ENCODE results near the gene MPP1.
A peak's percentile ranks its signal among the peaks of the same experiment; 100 is the strongest.

The MPP1 gene

GRCh38 chrX:154775419-154776349, 29.6 kb downstream of the MPP1 start:
- peak; percentile 36 for DNase-seq (ENCODE audit: low read depth)

DNA sequence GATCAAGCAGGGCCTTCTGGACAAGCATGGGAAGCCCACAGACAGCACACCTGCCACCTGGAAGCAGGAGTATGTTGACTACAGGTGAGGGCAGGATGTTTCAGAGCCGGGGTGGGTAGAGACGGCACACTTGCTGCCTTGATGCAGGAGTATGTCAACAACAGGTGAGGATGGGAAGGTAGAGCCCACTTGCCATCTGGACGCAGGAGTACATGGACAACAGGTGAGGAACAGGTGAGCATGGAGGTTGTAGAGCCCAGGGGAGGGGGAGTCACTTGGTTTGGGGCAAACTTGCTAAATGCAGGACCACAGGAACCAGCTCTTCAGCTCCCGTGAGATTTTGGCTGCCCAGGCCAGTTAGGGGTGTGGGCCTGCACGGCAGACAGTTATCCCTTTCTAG, 30.7 kb downstream of the MPP1 start:
- DNase-seq (ENCODE audit: low read depth): no peak

- DNase-seq (ENCODE audit: low read depth): peak; percentile 93
These were observed 42.6 kb downstream of the MPP1 start, which contains the start of gene DKC1 for GRCh38 chrX:154762537-154763296. Gene DKC1 (plus strand): TSS chrX:154762864. CDS start chrX:154762966, 102 bp downstream.

- no peak for DNase-seq (ENCODE audit: low read depth)
These were observed 43.2 kb downstream of the MPP1 start for GRCh38 chrX:154761977-154762536.

DNA sequence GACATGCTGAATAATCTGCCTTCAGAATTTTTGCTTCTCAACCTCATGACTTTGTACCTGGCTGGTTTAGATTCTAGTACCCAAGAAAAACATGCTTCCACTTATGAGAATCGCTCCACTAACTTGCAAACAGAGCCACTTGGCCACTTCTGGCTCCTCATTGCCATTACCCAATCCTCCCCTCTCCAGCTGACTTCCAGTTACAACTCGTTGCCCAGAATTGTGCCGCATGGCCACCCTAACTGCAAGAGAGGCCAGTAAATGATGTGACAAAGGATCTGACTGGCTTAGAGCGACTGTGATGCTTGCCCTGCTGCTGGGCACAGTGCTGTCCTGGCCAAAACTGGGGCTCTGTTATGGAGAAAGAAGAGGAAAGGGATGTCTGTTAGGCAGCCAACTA, 46.6 kb downstream of the MPP1 start:
- DNase-seq (ENCODE audit: low read depth): no peak

- no peak for DNase-seq (ENCODE audit: low read depth)
These were observed 53.5 kb downstream of the MPP1 start for GRCh38 chrX:154751669-154752271.

DNA sequence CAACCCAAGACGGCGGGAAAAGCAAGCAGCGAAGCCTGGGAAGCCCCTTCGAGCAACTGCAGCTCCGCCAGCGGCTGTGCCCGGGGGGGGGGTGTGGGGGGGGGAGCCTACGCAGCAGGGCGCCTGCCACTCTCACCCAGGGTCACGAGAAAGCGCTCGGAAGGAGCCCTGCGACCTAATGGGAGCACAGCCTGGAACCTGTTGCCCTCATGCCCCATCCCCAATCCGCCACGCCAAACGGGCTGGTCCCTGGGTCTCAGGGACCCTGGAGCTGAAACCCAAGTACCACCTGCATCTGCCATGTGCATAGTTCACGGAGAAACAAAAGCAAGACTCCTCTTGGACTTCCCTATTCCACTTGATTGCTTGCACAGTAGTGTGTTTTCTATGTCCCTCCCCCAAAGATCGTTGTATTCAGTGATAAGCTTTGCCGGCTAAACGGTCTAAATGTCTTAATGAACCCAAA, 54.0 kb downstream of the MPP1 start:
- no peak for DNase-seq (ENCODE audit: low read depth)

DNA sequence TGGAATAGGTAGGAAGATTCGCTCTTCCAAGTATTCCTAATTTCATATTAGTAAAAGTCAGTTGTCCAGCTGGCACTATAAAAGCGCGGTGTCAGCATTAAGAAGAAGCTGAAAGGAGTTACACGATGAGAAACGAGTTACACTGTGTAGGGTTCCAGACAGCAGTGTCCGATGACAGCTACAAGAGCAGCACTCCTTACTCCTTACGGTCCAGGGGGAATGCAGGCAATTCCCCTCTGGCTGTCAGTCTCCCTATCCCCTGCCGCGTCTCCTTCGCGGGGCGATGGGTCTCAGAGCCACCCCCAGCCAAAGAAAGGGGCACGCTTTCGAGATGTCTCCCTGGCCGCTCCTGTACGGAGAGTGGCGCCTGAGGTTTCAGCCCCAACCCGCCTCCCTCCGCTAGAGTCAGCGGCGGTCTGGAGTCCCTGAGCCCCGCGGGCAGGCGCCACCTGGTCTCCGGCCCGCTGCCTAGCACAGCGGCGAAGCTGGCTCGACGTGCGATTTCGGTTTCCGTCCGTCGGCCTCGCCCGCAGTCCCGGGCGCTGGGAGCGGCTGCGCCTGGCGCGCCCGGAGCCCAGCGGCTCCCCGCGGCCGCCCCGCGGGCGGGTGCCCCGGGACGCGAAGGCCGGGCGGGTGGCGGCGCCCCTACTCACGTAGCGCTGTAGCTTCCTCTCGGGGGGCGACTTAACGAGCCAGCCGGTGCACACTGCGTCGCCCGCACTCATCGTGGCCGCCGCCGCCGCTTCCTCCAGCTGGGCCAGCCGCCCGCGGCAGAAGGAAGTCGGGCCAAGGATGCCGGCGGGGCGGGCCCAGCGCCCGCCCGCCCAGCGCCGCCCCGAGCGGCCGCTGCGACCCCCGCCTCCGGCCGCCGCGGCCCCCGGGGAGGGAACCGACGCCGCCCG, 54.7 kb downstream of the MPP1 start, which contains the start of gene GAB3:
Gene GAB3, minus strand, starts transcription at position 777 of the 902 bp plus-strand sequence. Its CDS starts 52 bp downstream, at position 725.
- peak; percentile 56 for DNase-seq (ENCODE audit: low read depth)

DNA sequence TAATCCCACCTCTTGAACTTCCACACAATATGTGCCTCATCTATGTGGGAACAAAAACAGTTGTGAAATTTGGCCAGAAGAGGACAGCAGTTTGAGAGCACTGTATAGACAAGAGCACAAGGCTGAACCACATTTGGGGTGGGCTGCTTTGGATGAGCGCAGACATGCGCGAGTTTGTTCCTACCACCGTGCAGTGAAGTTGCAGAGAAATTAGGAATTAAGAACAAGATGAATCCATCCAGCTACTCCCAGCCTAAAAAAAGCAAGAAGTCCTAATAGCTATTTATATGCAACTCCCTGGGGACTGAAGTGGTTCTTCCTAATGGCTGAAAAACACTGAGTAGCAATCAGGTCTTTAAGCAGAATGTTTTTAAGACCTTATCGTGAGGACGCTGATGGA, 55.4 kb downstream of the MPP1 start:
- DNase-seq (ENCODE audit: low read depth): no peak

DNA sequence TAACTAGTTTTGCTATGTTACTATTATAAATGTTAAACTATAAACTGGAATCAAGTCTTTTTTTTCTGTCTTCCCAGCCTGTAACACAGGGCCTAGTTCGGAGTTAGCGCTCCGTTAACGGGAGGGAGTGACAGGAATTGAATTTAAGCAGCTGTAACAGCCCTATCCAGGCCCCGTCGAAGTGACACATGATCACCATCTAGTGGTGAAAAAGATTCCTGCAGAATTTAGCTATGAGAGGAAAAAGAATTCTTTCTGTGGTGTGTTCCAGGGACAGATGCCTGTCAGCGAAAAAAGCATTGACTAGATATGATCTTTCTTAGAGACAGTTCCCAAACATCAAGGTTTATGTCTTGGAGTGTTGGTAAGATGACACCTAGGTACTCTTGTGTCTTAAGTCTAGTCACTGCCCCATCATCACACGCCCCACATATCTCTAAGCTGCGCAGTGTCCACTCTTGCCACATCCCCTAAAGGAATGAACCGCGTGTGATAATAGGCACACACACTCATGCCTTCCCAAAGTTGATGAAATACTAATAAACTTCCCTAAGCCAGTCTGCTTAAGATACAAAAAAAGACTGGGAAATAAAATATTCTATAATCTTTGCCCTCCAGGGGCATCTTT, 56.5 kb downstream of the MPP1 start:
- peak; percentile 67 for DNase-seq (ENCODE audit: low read depth)

- DNase-seq (ENCODE audit: low read depth): no peak
These were observed 62.7 kb downstream of the MPP1 start for GRCh38 chrX:154742613-154743012.

GRCh38 chrX:154739952-154740465, 65.3 kb downstream of the MPP1 start:
- no peak for DNase-seq (ENCODE audit: low read depth)

DNA sequence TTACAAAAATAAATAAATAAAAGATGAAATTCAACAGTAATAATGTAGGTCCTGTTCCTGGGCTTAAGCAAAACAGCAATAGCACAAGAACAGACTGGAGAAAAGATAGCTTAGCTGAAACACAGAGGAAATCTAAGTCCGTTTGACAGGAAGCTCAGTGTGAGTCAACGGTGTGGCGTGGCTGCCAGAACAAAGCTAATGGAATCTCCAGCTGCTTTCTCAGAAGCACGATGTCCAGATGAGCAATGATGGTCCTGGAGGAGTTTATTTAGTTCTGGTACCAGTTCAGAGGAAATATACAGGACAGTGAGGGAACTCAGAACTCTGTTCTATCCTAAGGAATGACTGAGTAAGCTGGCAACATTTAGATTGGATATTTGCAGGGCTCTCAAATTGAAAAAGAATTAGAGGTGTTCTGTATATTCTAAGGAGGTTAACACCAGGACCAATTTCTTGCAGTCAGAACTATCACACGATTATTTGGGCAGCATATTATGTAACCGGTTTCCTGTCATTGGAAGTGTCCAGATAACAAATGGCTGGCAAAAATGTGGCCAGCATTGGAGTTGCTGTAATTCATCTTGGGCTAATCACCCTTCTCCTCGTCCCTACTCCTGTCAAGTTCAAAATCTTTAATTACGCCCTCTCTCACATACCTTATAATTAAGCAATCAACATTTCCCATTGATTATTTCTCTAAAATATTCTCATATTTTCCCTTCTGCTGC, 67.1 kb downstream of the MPP1 start:
- DNase-seq (ENCODE audit: low read depth): peak; percentile 85

- no peak for DNase-seq (ENCODE audit: low read depth)
These were observed 68.1 kb downstream of the MPP1 start for GRCh38 chrX:154737136-154737535.

GRCh38 chrX:154735695-154736393, 69.4 kb downstream of the MPP1 start:
- DNase-seq (ENCODE audit: low read depth): peak; percentile 79

DNA sequence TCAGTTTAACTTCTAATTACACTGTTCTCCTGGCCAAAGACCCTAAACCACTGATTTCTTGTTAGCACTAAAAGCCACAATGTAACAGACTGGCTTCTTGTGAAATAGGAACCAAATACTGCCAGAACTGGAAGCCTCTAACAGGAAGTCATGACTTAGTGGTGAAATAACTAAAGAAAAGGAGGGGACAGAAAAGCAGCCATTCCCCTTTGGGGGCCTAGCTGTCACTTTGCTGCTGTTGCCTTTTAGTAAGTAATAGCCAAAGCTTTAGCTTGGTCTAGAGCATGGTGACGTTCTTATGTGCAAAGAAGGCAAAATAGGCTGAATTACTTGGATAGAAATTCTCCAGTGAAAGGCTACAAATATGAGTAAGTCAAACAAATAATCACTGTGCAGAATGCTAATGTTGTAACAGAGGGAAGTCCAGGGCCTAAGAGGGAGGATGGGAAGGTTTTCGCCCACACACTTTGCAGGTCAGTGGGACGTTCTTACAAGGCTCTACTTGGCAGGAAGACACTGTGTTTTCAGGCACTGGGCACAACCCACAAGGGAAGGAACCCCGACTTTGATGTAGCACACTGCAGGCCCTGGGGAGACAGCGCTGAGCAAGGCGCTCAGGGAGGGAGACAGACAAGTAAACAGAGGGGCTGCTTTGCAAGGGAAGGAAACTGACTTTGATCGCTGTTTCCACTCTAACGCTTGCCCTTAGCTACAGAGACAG, 71.1 kb downstream of the MPP1 start:
- DNase-seq (ENCODE audit: low read depth): peak; percentile 63

DNA sequence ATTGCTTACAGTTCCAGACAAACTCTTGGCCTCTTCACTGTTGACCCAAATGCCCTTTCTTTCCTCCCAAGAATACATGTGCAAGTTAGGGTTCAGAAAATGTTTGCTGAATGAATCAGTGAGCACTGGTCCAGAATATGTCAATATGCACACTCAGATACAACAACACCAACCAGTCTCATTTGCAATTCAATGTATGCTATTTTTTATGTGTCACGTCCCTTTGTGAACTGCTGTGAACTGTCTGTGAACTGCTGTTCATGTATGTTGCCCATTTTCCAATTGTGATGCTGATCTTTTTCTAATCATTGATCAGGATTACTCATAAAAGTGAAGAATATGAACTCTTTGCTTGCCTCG, 72.2 kb downstream of the MPP1 start:
- peak; percentile 65 for DNase-seq (ENCODE audit: low read depth)

- peak; percentile 89 for DNase-seq (ENCODE audit: low read depth)
These were observed 72.7 kb downstream of the MPP1 start for GRCh38 chrX:154732421-154733065.

All from ELR (cell line).